Measurements from ENCODE around the gene KSR1. TPM values are rescaled to one million over a fixed set of nuclear protein-coding genes. Genes with fewer than 3 reads are reported as not detected.

KSR1 gene
- total RNA-seq, 1 experiment from 2014 or later, result 41.7 TPM

GRCh38 chr17:27623614-27624013 is 167.4 kb downstream of the KSR1 start:
- POLR2A ChIA-PET (ENCODE audit: low non-redundant PET), result no interaction called here

GRCh38 chr17:27624539-27624938 is 168.3 kb downstream of the KSR1 start:
- H3K4me3 ChIP-seq (ENCODE audit: low read depth, low read length, poor library complexity, severe bottlenecking), result no peak overlapping the region
- BruUV-seq (replicated peaks), result no TSS peak
- intact Hi-C loops (cut with micrococcal nuclease; ENCODE audit: unreplicated experiment), result no loop called here
- TF ChIP-seq, protein P1, sequence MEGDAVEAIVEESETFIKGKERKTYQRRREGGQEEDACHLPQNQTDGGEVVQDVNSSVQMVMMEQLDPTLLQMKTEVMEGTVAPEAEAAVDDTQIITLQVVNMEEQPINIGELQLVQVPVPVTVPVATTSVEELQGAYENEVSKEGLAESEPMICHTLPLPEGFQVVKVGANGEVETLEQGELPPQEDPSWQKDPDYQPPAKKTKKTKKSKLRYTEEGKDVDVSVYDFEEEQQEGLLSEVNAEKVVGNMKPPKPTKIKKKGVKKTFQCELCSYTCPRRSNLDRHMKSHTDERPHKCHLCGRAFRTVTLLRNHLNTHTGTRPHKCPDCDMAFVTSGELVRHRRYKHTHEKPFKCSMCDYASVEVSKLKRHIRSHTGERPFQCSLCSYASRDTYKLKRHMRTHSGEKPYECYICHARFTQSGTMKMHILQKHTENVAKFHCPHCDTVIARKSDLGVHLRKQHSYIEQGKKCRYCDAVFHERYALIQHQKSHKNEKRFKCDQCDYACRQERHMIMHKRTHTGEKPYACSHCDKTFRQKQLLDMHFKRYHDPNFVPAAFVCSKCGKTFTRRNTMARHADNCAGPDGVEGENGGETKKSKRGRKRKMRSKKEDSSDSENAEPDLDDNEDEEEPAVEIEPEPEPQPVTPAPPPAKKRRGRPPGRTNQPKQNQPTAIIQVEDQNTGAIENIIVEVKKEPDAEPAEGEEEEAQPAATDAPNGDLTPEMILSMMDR (conservative IDR thresholded peaks at IDR 0.05; ENCODE audit: low read depth, low read length), result no peak
- no peak for TF ChIP-seq EZH2 (IDR thresholded peaks at IDR 0.05; ENCODE audit: borderline replicate concordance, low read depth, low read length, poor library complexity, severe bottlenecking)
- peaks cover 16% of the 10 kb centered on the region for H3K36me3 ChIP-seq (ENCODE audit: insufficient read depth, low read length, poor library complexity, severe bottlenecking)
- DNase-seq (ENCODE audit: low spot score), result no peak
- ChIA-PET POLR2A (ENCODE audit: low non-redundant PET) (no interaction called here), CTCF (no interaction called here)
- no peaks in the 10 kb centered on the region for H3K9me3 ChIP-seq (ENCODE audit: low read depth, low read length, poor library complexity, severe bottlenecking)
- H3K4me1 ChIP-seq (ENCODE audit: insufficient read depth, low read length, poor library complexity, severe bottlenecking), result no peaks in the 10 kb centered on the region
- no peaks in the 10 kb centered on the region for H3K27me3 ChIP-seq (replicated peaks; ENCODE audit: insufficient read depth, low read depth, low read length, poor library complexity)
- H3K27ac ChIP-seq (ENCODE audit: low read depth, low read length, poor library complexity, severe bottlenecking), result no peak overlapping the region

More at GRCh38 chr17:27623614-27624013, 167.4 kb downstream of the KSR1 start:
- CTCF ChIA-PET, result no interaction called here
- H3K9me3 ChIP-seq (ENCODE audit: low read depth, low read length, poor library complexity, severe bottlenecking), result no peaks in the 10 kb centered on the region
- no peak overlapping the region for H3K27ac ChIP-seq (ENCODE audit: low read depth, low read length, poor library complexity, severe bottlenecking)
- H3K27me3 ChIP-seq (replicated peaks; ENCODE audit: insufficient read depth, low read depth, low read length, poor library complexity), result no peaks in the 10 kb centered on the region
- H3K36me3 ChIP-seq (ENCODE audit: insufficient read depth, low read length, poor library complexity, severe bottlenecking), result peaks cover 16% of the 10 kb centered on the region
- no peaks in the 10 kb centered on the region for H3K4me1 ChIP-seq (ENCODE audit: insufficient read depth, low read length, poor library complexity, severe bottlenecking)
- no peak overlapping the region for H3K4me3 ChIP-seq (ENCODE audit: low read depth, low read length, poor library complexity, severe bottlenecking)
- DNase-seq (ENCODE audit: low spot score), result no peak
- TF ChIP-seq, protein P1 (conservative IDR thresholded peaks at IDR 0.05; ENCODE audit: low read depth, low read length), result no peak
- TF ChIP-seq EZH2 (IDR thresholded peaks at IDR 0.05; ENCODE audit: borderline replicate concordance, low read depth, low read length, poor library complexity, severe bottlenecking), result no peak
- BruUV-seq (replicated peaks), result no TSS peak
- intact Hi-C loops (cut with micrococcal nuclease; ENCODE audit: unreplicated experiment), result no loop called here

DNA sequence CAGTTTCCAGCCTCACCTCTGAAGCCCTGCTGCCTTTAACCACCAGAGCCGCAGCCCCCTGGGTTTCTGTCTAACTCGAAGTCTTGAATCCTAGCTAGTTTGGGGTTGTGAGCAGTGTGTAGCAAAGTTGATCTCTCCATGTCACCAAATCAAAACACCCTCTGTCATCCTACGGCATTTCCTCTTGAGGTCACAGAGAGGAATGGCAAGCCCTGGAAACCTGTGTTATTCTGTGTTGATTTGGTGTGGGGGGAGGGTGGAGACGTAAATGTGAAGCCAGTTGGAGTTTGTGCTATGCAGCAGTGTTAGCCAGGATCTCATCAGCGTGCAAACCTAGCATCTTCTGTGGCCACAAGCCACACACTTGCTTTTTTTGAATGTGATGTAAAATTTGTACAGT is 169.6 kb downstream of the KSR1 start:
- Histone ChIP-seq H3K9me3 (ENCODE audit: low read depth, low read length, poor library complexity, severe bottlenecking) (no peaks in the 10 kb centered on the region), H3K36me3 (ENCODE audit: insufficient read depth, low read length, poor library complexity, severe bottlenecking) (peaks cover 16% of the 10 kb centered on the region), H3K27me3 (replicated peaks; ENCODE audit: insufficient read depth, low read depth, low read length, poor library complexity) (no peaks in the 10 kb centered on the region), H3K4me1 (ENCODE audit: insufficient read depth, low read length, poor library complexity, severe bottlenecking) (no peaks in the 10 kb centered on the region), H3K27ac (ENCODE audit: low read depth, low read length, poor library complexity, severe bottlenecking) (no peak overlapping the region), H3K4me3 (ENCODE audit: low read depth, low read length, poor library complexity, severe bottlenecking) (no peak overlapping the region)
- BruUV-seq (replicated peaks), result no TSS peak
- POLR2A ChIA-PET (ENCODE audit: low non-redundant PET), result no interaction called here
- intact Hi-C loops (cut with micrococcal nuclease; ENCODE audit: unreplicated experiment), result no loop called here
- no peak for TF ChIP-seq EZH2 (IDR thresholded peaks at IDR 0.05; ENCODE audit: borderline replicate concordance, low read depth, low read length, poor library complexity, severe bottlenecking)
- TF ChIP-seq, protein P1 (conservative IDR thresholded peaks at IDR 0.05; ENCODE audit: low read depth, low read length), result no peak
- no peak for DNase-seq (ENCODE audit: low spot score)
- CTCF ChIA-PET, result no interaction called here
